ENCODE measurements around the gene TFDP2.

GRCh38 chr3:142046320-142047020 lies 102.9 kb downstream of the TFDP2 start:
- no peak for TF ChIP-seq CTCF (IDR thresholded peaks at IDR 0.05; ENCODE audit: insufficient read depth, low read length)
- TF ChIP-seq POLR2AphosphoS5 (IDR thresholded peaks at IDR 0.05; ENCODE audit: low read depth): peak; percentile 87
- TF ChIP-seq GABPA (IDR thresholded peaks at IDR 0.05; ENCODE audit: low read depth): no peak
- peak; percentile 74; the same call in 1 of the 2 replicates for TF ChIP-seq SPI1 (IDR thresholded peaks at IDR 0.05; ENCODE audit: borderline replicate concordance, low read depth)
- TF ChIP-seq REST (IDR thresholded peaks at IDR 0.05; ENCODE audit: insufficient replicate concordance, low read depth): no peak
